Measurements from ENCODE around the gene MGARP. TPM values are rescaled to one million over a fixed set of nuclear protein-coding genes. Genes with fewer than 3 reads are reported as not detected.
"Not testable (repeated sequence)": the region's sequence is repeated elsewhere in the genome, so short reads cannot be mapped to it uniquely, and the experiment has no call there.

MGARP gene
- total RNA-seq, 4 donors from 2014 or later: 1.4 TPM; not detected in 3

- Histone ChIP-seq H3K4me3 (no peak overlapping the region), H3K27ac (no peak overlapping the region), H3K4me1 (peaks cover 0 to 42% (median 8%) of the 10 kb centered on the region in 4 donors), H3K36me3 (peaks cover 0 to 4% (median 0%) of the 10 kb centered on the region in 3 donors), H3K9me3 (no peaks in the 10 kb centered on the region), H3K27me3 (no peaks in the 10 kb centered on the region)
- TF ChIP-seq CTCF (IDR thresholded peaks at IDR 0.05) (no peak), EP300 (IDR thresholded peaks at IDR 0.05) (no peak), POLR2A (IDR thresholded peaks at IDR 0.05) (no peak)
- no peak for DNase-seq (ENCODE audit: low spot score in 2 of 2)
Measured at GRCh38 chr4:139317635-139318034, 37.6 kb upstream of the MGARP start.

- no peak for DNase-seq (ENCODE audit: low spot score in 2 of 2)
- no peak overlapping the region for H3K4me3 ChIP-seq
- H3K27me3 ChIP-seq: no peaks in the 10 kb centered on the region
- peaks cover 0 to 51% (median 12%) of the 10 kb centered on the region in 4 donors for H3K4me1 ChIP-seq
- 94% methylated on average over 2 of the region's 2 CpGs for WGBS, 2 donors
- no peak overlapping the region for H3K27ac ChIP-seq
- TF ChIP-seq EP300 (IDR thresholded peaks at IDR 0.05) (no peak), POLR2A (IDR thresholded peaks at IDR 0.05) (no peak), CTCF (IDR thresholded peaks at IDR 0.05) (no peak)
- no peaks in the 10 kb centered on the region for H3K9me3 ChIP-seq
- peaks cover 0 to 4% (median 0%) of the 10 kb centered on the region in 3 donors for H3K36me3 ChIP-seq
Measured at GRCh38 chr4:139316733-139317132, 36.7 kb upstream of the MGARP start.

GRCh38 chr4:139315221-139315675 is 35.2 kb upstream of the MGARP start:
- 90 to 91% methylated on average over 13 of the region's 13 CpGs for WGBS, 2 donors
- TF ChIP-seq EP300 (IDR thresholded peaks at IDR 0.05) (no peak), POLR2A (IDR thresholded peaks at IDR 0.05) (no peak), CTCF (IDR thresholded peaks at IDR 0.05) (no peak)
- H3K36me3 ChIP-seq: peaks cover 0 to 4% (median 0%) of the 10 kb centered on the region in 3 donors
- H3K4me1 ChIP-seq: peaks cover 0 to 52% (median 14%) of the 10 kb centered on the region in 4 donors
- DNase-seq (ENCODE audit: low spot score in 2 of 2): no peak
- H3K27me3 ChIP-seq: no peaks in the 10 kb centered on the region
- no peaks in the 10 kb centered on the region for H3K9me3 ChIP-seq
- no peak overlapping the region for H3K4me3 ChIP-seq
- H3K27ac ChIP-seq: peak overlapping the region in 1 of 4 donors; percentile 13

- Histone ChIP-seq H3K27me3 (no peaks in the 10 kb centered on the region), H3K4me1 (peaks cover 0 to 48% (median 14%) of the 10 kb centered on the region in 4 donors), H3K27ac (no peak overlapping the region), H3K36me3 (peaks cover 0 to 4% (median 0%) of the 10 kb centered on the region in 3 donors), H3K9me3 (no peaks in the 10 kb centered on the region), H3K4me3 (no peak overlapping the region)
- TF ChIP-seq POLR2A (IDR thresholded peaks at IDR 0.05) (no peak), EP300 (IDR thresholded peaks at IDR 0.05) (no peak), CTCF (IDR thresholded peaks at IDR 0.05) (no peak)
- WGBS, 2 donors: 92 to 95% methylated on average over 4 of the region's 4 CpGs
- DNase-seq (ENCODE audit: low spot score in 2 of 2): no peak
Measured at GRCh38 chr4:139314047-139314800, 34.2 kb upstream of the MGARP start.

- Histone ChIP-seq H3K4me1 (peaks cover 0 to 48% (median 14%) of the 10 kb centered on the region in 4 donors), H3K27ac (peak overlapping the region in 1 of 4 donors; percentile 49)
- not testable (repeated sequence) for DNase-seq (ENCODE audit: low spot score in 2 of 2); H3K36me3 ChIP-seq; H3K9me3 ChIP-seq; H3K27me3 ChIP-seq; H3K4me3 ChIP-seq
- 89 to 91% methylated on average over 10 of the region's 10 CpGs for WGBS, 2 donors
Measured at GRCh38 chr4:139313414-139313813, 33.4 kb upstream of the MGARP start.

Data from tibial nerve (tissue), 4 donors.